ENCODE data around the gene TM4SF4.

Gene TM4SF4

DNA sequence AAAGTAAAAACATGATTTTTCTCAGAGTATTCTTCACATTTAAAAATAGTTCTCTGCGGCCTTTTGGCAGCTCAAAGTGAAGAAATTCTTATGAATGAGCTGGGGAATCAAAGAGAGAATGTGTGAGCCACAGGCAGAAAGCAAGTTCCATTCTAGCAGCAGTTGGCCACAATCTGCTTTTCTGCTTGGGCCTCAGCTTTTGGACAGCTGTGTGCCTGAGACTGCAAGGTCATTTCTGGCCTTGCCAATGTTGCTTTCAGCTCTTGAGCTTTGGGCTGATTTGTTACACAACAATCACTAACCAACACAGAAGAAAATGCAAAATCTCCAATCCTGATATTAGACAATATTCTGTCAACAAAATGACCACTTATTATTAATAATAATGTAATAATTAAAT is 14.4 kb upstream of the TM4SF4 start:
- Histone ChIP-seq H4K20me1 (ENCODE audit: insufficient read depth) (no peaks in the 10 kb centered on the region), H3K4me1 (ENCODE audit: low read depth, poor library complexity, severe bottlenecking) (no peaks in the 10 kb centered on the region), H3K79me2 (ENCODE audit: insufficient read depth, low read depth) (no peaks in the 10 kb centered on the region), H3K4me3 (IDR thresholded peaks at IDR 0.05; ENCODE audit: insufficient read depth, low read depth, low read length) (no peak overlapping the region), H3K4me2 (no peak overlapping the region), H3K27me3 (ENCODE audit: insufficient read depth, low read depth) (no peaks in the 10 kb centered on the region), H2AFZ (ENCODE audit: low read depth) (no peak overlapping the region), H3K36me3 (ENCODE audit: insufficient read depth) (no peaks in the 10 kb centered on the region), H3K27ac (no peak overlapping the region), H3K9ac (no peak overlapping the region)
- TF ChIP-seq, protein P1, sequence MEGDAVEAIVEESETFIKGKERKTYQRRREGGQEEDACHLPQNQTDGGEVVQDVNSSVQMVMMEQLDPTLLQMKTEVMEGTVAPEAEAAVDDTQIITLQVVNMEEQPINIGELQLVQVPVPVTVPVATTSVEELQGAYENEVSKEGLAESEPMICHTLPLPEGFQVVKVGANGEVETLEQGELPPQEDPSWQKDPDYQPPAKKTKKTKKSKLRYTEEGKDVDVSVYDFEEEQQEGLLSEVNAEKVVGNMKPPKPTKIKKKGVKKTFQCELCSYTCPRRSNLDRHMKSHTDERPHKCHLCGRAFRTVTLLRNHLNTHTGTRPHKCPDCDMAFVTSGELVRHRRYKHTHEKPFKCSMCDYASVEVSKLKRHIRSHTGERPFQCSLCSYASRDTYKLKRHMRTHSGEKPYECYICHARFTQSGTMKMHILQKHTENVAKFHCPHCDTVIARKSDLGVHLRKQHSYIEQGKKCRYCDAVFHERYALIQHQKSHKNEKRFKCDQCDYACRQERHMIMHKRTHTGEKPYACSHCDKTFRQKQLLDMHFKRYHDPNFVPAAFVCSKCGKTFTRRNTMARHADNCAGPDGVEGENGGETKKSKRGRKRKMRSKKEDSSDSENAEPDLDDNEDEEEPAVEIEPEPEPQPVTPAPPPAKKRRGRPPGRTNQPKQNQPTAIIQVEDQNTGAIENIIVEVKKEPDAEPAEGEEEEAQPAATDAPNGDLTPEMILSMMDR (conservative IDR thresholded peaks at IDR 0.05; ENCODE audit: low read depth, low read length) = no peak

DNA sequence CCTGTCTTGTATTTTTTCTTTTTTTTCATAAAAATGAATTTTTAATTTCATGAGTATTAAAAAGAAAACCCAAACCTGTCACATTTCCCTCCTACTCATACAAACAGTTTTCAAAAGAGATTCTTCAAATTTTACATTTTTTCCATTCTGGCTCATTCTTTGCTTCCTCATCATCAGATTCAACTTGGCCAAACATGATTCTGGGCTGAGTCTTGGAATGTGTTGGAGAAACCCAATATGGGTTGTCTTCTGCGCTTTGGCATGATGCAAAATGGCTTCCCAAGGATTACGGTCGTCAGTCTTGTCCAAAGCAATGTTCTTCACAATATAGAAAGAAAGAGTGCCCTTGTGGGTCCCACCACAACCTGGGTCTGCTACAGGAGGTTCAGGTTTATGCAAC is 12.4 kb upstream of the TM4SF4 start:
- no peaks in the 10 kb centered on the region for H4K20me1 ChIP-seq (ENCODE audit: insufficient read depth)
- no peaks in the 10 kb centered on the region for H3K36me3 ChIP-seq (ENCODE audit: insufficient read depth)
- TF ChIP-seq, protein P1 (conservative IDR thresholded peaks at IDR 0.05; ENCODE audit: low read depth, low read length) = no peak
- H3K4me2 ChIP-seq = no peak overlapping the region
- H2AFZ ChIP-seq (ENCODE audit: low read depth) = no peak overlapping the region
- no peaks in the 10 kb centered on the region for H3K4me1 ChIP-seq (ENCODE audit: low read depth, poor library complexity, severe bottlenecking)
- H3K27me3 ChIP-seq (ENCODE audit: insufficient read depth, low read depth) = no peaks in the 10 kb centered on the region
- no peak overlapping the region for H3K4me3 ChIP-seq (IDR thresholded peaks at IDR 0.05; ENCODE audit: insufficient read depth, low read depth, low read length)
- no peak overlapping the region for H3K9ac ChIP-seq
- H3K27ac ChIP-seq = no peak overlapping the region
- H3K79me2 ChIP-seq (ENCODE audit: insufficient read depth, low read depth) = no peaks in the 10 kb centered on the region

DNA sequence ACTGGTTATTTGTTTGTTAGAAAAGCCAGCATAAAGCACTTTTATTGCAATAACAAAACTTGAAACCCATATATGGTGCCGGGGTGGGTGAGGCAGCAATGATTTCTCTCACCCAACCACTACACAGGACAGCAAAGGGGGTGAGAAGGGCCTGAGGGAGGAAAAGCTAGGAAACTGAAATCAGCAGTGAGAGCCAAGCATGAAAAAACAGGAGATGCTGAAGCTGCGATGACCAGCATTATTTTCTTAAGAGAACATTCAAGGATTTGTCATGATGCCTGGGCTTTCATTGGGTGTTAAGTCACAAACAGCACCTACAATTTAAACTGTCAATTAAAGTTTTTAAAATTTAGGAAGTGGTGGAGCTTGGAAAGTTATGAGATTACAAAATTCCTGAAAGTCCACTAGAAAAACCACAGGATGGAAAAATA is 11.9 kb upstream of the TM4SF4 start:
- no peak overlapping the region for H3K9ac ChIP-seq
- H2AFZ ChIP-seq (ENCODE audit: low read depth) = no peak overlapping the region
- no peaks in the 10 kb centered on the region for H3K27me3 ChIP-seq (ENCODE audit: insufficient read depth, low read depth)
- no peaks in the 10 kb centered on the region for H3K4me1 ChIP-seq (ENCODE audit: low read depth, poor library complexity, severe bottlenecking)
- H3K27ac ChIP-seq = no peak overlapping the region
- H3K36me3 ChIP-seq (ENCODE audit: insufficient read depth) = no peaks in the 10 kb centered on the region
- no peaks in the 10 kb centered on the region for H4K20me1 ChIP-seq (ENCODE audit: insufficient read depth)
- no peak overlapping the region for H3K4me3 ChIP-seq (IDR thresholded peaks at IDR 0.05; ENCODE audit: insufficient read depth, low read depth, low read length)
- TF ChIP-seq, protein P1 (conservative IDR thresholded peaks at IDR 0.05; ENCODE audit: low read depth, low read length) = no peak
- H3K79me2 ChIP-seq (ENCODE audit: insufficient read depth, low read depth) = no peaks in the 10 kb centered on the region
- no peak overlapping the region for H3K4me2 ChIP-seq

DNA sequence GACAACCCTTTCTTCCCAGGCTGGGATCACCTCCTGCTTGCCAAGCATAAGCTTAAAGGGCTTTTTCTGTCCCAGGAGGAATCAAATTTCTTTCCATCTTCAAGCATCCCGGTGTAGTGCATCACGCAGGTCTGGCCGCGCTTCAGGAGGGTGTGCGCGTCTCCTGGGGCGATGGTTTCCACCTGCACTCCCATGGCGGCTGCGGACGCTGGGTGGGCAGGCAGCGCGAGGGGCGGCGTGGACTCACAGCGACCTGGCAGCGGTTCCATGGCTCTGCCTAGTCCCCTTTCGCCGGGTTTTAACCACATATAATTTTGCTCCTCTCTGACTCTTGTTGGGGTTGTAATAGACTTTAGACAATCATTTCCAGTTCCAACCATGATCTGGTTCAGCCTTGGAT is 10.6 kb upstream of the TM4SF4 start:
- Histone ChIP-seq H3K9ac (no peak overlapping the region), H3K4me1 (ENCODE audit: low read depth, poor library complexity, severe bottlenecking) (no peaks in the 10 kb centered on the region), H3K27me3 (ENCODE audit: insufficient read depth, low read depth) (no peaks in the 10 kb centered on the region), H3K36me3 (ENCODE audit: insufficient read depth) (no peaks in the 10 kb centered on the region), H3K4me2 (no peak overlapping the region), H2AFZ (ENCODE audit: low read depth) (no peak overlapping the region), H3K27ac (no peak overlapping the region), H3K4me3 (IDR thresholded peaks at IDR 0.05; ENCODE audit: insufficient read depth, low read depth, low read length) (no peak overlapping the region), H3K79me2 (ENCODE audit: insufficient read depth, low read depth) (no peaks in the 10 kb centered on the region), H4K20me1 (ENCODE audit: insufficient read depth) (no peaks in the 10 kb centered on the region)
- TF ChIP-seq, protein P1 (conservative IDR thresholded peaks at IDR 0.05; ENCODE audit: low read depth, low read length) = no peak

Measured in KMS-11 (cell line).